ENCODE data around the gene CDKAL1.

DNA sequence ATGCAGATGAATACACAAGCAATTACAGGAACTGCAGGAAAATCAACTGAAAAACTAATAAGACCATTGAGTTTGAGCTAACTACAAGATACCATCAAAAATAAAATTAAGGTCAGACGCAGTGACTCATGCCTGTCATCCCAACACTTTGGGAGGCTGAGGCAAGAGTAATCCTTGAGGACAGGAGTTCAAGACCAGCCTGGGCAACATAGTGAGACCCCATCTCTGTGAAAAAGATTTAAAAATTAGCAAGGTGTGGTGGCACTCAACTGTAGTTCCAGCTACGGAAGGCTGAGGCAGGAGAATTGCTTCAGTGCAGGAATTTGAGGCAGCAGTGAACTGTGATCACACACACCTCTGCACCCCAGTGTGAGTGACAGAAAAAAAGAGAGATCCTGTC, 639.4 kb downstream of the CDKAL1 start:
- TF ChIP-seq POLR2A (IDR thresholded peaks at IDR 0.05) (no peak), POLR2AphosphoS5 (IDR thresholded peaks at IDR 0.05) (no peak), EP300 (IDR thresholded peaks at IDR 0.05) (no peak)
- TF ChIP-seq, protein P1, sequence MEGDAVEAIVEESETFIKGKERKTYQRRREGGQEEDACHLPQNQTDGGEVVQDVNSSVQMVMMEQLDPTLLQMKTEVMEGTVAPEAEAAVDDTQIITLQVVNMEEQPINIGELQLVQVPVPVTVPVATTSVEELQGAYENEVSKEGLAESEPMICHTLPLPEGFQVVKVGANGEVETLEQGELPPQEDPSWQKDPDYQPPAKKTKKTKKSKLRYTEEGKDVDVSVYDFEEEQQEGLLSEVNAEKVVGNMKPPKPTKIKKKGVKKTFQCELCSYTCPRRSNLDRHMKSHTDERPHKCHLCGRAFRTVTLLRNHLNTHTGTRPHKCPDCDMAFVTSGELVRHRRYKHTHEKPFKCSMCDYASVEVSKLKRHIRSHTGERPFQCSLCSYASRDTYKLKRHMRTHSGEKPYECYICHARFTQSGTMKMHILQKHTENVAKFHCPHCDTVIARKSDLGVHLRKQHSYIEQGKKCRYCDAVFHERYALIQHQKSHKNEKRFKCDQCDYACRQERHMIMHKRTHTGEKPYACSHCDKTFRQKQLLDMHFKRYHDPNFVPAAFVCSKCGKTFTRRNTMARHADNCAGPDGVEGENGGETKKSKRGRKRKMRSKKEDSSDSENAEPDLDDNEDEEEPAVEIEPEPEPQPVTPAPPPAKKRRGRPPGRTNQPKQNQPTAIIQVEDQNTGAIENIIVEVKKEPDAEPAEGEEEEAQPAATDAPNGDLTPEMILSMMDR (IDR thresholded peaks at IDR 0.05), result no peak
